HG02840 (cell line): ENCODE data around the gene KLHL11.
"Not testable (repeated sequence)": the region's sequence is repeated elsewhere in the genome, so short reads cannot be mapped to it uniquely, and the experiment has no call there.

Experiments
- ATAC-seq: cut with Tn5 transposase; IDR thresholded peaks from one replicate; pipeline ENCODE4 v1.9.1; 2021; ENCODE audit warnings: mild to moderate bottlenecking, moderate library complexity, moderate number of reproducible peaks; ENCODE audit not compliant: unreplicated experiment, low FRiP score

Gene KLHL11

GRCh38 chr17:41891135-41892020, 26.2 kb upstream of the KLHL11 start:
- ATAC-seq = no peak

GRCh38 chr17:41888332-41888965, 23.2 kb upstream of the KLHL11 start:
- no peak for ATAC-seq

GRCh38 chr17:41885733-41886132, 20.5 kb upstream of the KLHL11 start:
- ATAC-seq = no peak

- ATAC-seq = no peak
Observed at GRCh38 chr17:41882756-41883155, 17.5 kb upstream of the KLHL11 start.

GRCh38 chr17:41880130-41880529, 14.9 kb upstream of the KLHL11 start:
- ATAC-seq = no peak

- not testable (repeated sequence) for ATAC-seq
Observed at GRCh38 chr17:41874293-41874670, 9.1 kb upstream of the KLHL11 start.

GRCh38 chr17:41873559-41874292, 8.5 kb upstream of the KLHL11 start:
- ATAC-seq = no peak

GRCh38 chr17:41871789-41872188, 6.6 kb upstream of the KLHL11 start:
- no peak for ATAC-seq

GRCh38 chr17:41870627-41871026, 5.4 kb upstream of the KLHL11 start:
- ATAC-seq = no peak

GRCh38 chr17:41870097-41870496, 4.9 kb upstream of the KLHL11 start:
- no peak for ATAC-seq

GRCh38 chr17:41869426-41869825, 4.2 kb upstream of the KLHL11 start:
- ATAC-seq = no peak

GRCh38 chr17:41868568-41868967, 3.3 kb upstream of the KLHL11 start:
- no peak for ATAC-seq

- no peak for ATAC-seq
Observed at GRCh38 chr17:41865596-41865893, 322 bp upstream of the KLHL11 start.

GRCh38 chr17:41864498-41864835, 756 bp downstream of the KLHL11 start:
- no peak for ATAC-seq

GRCh38 chr17:41863074-41863848, 2.0 kb downstream of the KLHL11 start:
- ATAC-seq = no peak

GRCh38 chr17:41860254-41860931, 4.8 kb downstream of the KLHL11 start:
- no peak for ATAC-seq

GRCh38 chr17:41851382-41851781, 13.8 kb downstream of the KLHL11 start:
- not testable (repeated sequence) for ATAC-seq

GRCh38 chr17:41849251-41849990, 15.8 kb downstream of the KLHL11 start:
- no peak for ATAC-seq

GRCh38 chr17:41848788-41849187, 16.4 kb downstream of the KLHL11 start:
- no peak for ATAC-seq

- ATAC-seq = no peak
Observed at GRCh38 chr17:41844971-41845370, 20.3 kb downstream of the KLHL11 start.
